GM18873 (cell line): ENCODE measurements around the gene MACROH2A2.
A peak's percentile ranks its signal among the peaks of the same experiment; 100 is the strongest.

Source experiments
- ATAC-seq: cut with Tn5 transposase; IDR thresholded peaks from one replicate; pipeline ENCODE4 v1.9.1; 2021; ENCODE audit warnings: mild to moderate bottlenecking, moderate library complexity, moderate number of reproducible peaks; ENCODE audit not compliant: unreplicated experiment, low FRiP score

Gene MACROH2A2

GRCh38 chr10:70125918-70126552 is 73.4 kb downstream of the MACROH2A2 start:
- no peak for ATAC-seq

- no peak for ATAC-seq
These were observed 74.2 kb downstream of the MACROH2A2 start for GRCh38 chr10:70126700-70127395.

GRCh38 chr10:70130878-70131559 is 78.4 kb downstream of the MACROH2A2 start:
- ATAC-seq = no peak

- ATAC-seq = no peak
These were observed 78.9 kb downstream of the MACROH2A2 start for GRCh38 chr10:70131560-70131937.

- no peak for ATAC-seq
These were observed 79.7 kb downstream of the MACROH2A2 start, which contains the start of gene AIFM2 for GRCh38 chr10:70132098-70133029. AIFM2 (minus strand) TSS chr10:70132825; CDS start chr10:70124084, 8,741 bp downstream.

- no peak for ATAC-seq
These were observed 82.4 kb downstream of the MACROH2A2 start for GRCh38 chr10:70135046-70135445.

GRCh38 chr10:70135684-70136083 is 83.0 kb downstream of the MACROH2A2 start:
- no peak for ATAC-seq

- ATAC-seq = no peak
These were observed 84.5 kb downstream of the MACROH2A2 start for GRCh38 chr10:70137135-70137534.

- ATAC-seq = no peak
These were observed 85.6 kb downstream of the MACROH2A2 start for GRCh38 chr10:70137927-70138883.

GRCh38 chr10:70139151-70139996 is 86.7 kb downstream of the MACROH2A2 start:
- ATAC-seq = no peak

- ATAC-seq = no peak
These were observed 87.3 kb downstream of the MACROH2A2 start for GRCh38 chr10:70139997-70140250.

- no peak for ATAC-seq
These were observed 87.7 kb downstream of the MACROH2A2 start for GRCh38 chr10:70140297-70140696.

GRCh38 chr10:70142555-70142954 is 89.9 kb downstream of the MACROH2A2 start:
- ATAC-seq = no peak

GRCh38 chr10:70144372-70145110 is 91.9 kb downstream of the MACROH2A2 start:
- no peak for ATAC-seq

- no peak for ATAC-seq
These were observed 92.6 kb downstream of the MACROH2A2 start for GRCh38 chr10:70145166-70145665.

GRCh38 chr10:70145666-70146488 is 93.2 kb downstream of the MACROH2A2 start:
- peak; percentile 34 for ATAC-seq
